Sigmoid colon (tissue), 4 donors: ENCODE measurements around the gene ACAP1.

Experiments
- POLR2A ChIP-seq, 2 donors: fragments of 450-650 bp; IDR thresholded peaks; one replicate each; pipeline ENCODE4 v1.6.1; 2016; ENCODE audit warnings: antibody characterized with exemption in 2 of 2, mild to moderate bottlenecking in 2 of 2, moderate library complexity in 2 of 2
- POLR2AphosphoS5 ChIP-seq, 4 donors: sonication (generic); formaldehyde crosslinking; IDR thresholded peaks; one replicate each; pipeline ENCODE4 v1.6.1; 2017; ENCODE audit warnings: antibody characterized with exemption in 4 of 4
- TF ChIP-seq, protein P1 (sequence below), 4 experiments: fragments of 450-650 bp in 3 of 4; fragments of 200-600 bp in 1 of 4; IDR thresholded peaks; one replicate each; pipeline ENCODE4 v1.5.1; 2016 to 2019; ENCODE audit warnings: antibody characterized with exemption in 4 of 4, mild to moderate bottlenecking in 3 of 4, moderate library complexity in 2 of 4

DNA sequence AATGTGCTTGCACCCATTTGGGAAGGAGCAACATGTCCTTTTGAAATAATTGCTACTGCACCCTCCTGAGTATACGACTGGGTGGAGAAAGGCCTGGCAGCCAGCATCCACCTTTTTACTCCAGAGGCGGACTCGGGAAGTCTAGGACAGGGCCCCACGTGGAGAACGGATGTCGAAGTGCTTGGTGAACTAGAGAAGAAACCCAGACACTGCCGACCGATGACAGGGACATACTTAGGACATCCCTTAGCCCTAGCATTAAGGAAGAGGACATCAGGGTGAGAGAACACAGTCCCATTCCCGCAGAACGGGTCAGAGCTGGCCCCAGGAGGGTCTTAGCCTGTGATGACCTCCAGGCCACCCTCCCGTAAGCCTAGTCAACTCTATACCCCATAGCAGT, 45.6 kb upstream of the ACAP1 start:
- TF ChIP-seq, protein P1, sequence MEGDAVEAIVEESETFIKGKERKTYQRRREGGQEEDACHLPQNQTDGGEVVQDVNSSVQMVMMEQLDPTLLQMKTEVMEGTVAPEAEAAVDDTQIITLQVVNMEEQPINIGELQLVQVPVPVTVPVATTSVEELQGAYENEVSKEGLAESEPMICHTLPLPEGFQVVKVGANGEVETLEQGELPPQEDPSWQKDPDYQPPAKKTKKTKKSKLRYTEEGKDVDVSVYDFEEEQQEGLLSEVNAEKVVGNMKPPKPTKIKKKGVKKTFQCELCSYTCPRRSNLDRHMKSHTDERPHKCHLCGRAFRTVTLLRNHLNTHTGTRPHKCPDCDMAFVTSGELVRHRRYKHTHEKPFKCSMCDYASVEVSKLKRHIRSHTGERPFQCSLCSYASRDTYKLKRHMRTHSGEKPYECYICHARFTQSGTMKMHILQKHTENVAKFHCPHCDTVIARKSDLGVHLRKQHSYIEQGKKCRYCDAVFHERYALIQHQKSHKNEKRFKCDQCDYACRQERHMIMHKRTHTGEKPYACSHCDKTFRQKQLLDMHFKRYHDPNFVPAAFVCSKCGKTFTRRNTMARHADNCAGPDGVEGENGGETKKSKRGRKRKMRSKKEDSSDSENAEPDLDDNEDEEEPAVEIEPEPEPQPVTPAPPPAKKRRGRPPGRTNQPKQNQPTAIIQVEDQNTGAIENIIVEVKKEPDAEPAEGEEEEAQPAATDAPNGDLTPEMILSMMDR (IDR thresholded peaks at IDR 0.05) = no peak
- TF ChIP-seq POLR2A (IDR thresholded peaks at IDR 0.05) (no peak), POLR2AphosphoS5 (IDR thresholded peaks at IDR 0.05) (peak in 2 of 4 donors; percentile 66 to 75)
